Endothelial cell of umbilical vein (primary cell): ENCODE data around the gene NANS.

Experiments
- EZH2 ChIP-seq: IDR thresholded peaks from 2 replicates; pipeline ENCODE4 v1.6.1; 2012; ENCODE audit warnings: borderline replicate concordance, low read depth, mild to moderate bottlenecking, moderate library complexity, low read length, inconsistent platforms; ENCODE audit not compliant: severe bottlenecking
- FOS ChIP-seq: IDR thresholded peaks from 2 replicates; pipeline ENCODE4 v1.6.1; 2011; ENCODE audit warnings: mild to moderate bottlenecking, low read length, moderate library complexity, borderline replicate concordance; ENCODE audit not compliant: insufficient read depth
- GATA2 ChIP-seq: IDR thresholded peaks from 2 replicates; pipeline ENCODE4 v1.7.0; 2011; ENCODE audit warnings: low read depth, mild to moderate bottlenecking, moderate library complexity, mixed read lengths, low read length; ENCODE audit not compliant: insufficient read length, insufficient read depth
- JUN ChIP-seq: IDR thresholded peaks from 2 replicates; pipeline ENCODE4 v1.6.1; 2011; ENCODE audit warnings: borderline replicate concordance, low read depth; ENCODE audit not compliant: insufficient read length, insufficient read depth
- MYC ChIP-seq: IDR thresholded peaks from one replicate; pipeline ENCODE4 v1.6.1; 2011; ENCODE audit warnings: mild to moderate bottlenecking, low read depth, low read length
- POLR2A ChIP-seq: IDR thresholded peaks from 2 replicates; pipeline ENCODE4 v1.6.1; 2012; ENCODE audit warnings: low read depth, mild to moderate bottlenecking, control low read depth, low read length
- POLR2AphosphoS5 ChIP-seq: IDR thresholded peaks from 2 replicates; pipeline ENCODE4 v1.6.1; 2012; ENCODE audit warnings: low read depth, mild to moderate bottlenecking, control low read depth, low read length, moderate library complexity; ENCODE audit not compliant: insufficient read depth
- TF ChIP-seq, protein P1 (sequence below), 2 donors: IDR thresholded peaks; 1 replicate in 1 of 2; 2 replicates in 1 of 2; pipeline ENCODE4 v1.5.1; 2011; ENCODE audit warnings: low read length in 2 of 2, mild to moderate bottlenecking in 2 of 2, moderate library complexity in 2 of 2, control low read depth in 1 of 2, inconsistent platforms in 1 of 2, low read depth in 1 of 2; ENCODE audit not compliant: insufficient read depth in 1 of 2; ENCODE audit errors: extremely low read depth in 1 of 2
- TF ChIP-seq, protein P2 (sequence below): IDR thresholded peaks from 2 replicates; pipeline ENCODE4 v1.6.1; 2011; ENCODE audit not compliant: insufficient read depth, insufficient read length

DNA sequence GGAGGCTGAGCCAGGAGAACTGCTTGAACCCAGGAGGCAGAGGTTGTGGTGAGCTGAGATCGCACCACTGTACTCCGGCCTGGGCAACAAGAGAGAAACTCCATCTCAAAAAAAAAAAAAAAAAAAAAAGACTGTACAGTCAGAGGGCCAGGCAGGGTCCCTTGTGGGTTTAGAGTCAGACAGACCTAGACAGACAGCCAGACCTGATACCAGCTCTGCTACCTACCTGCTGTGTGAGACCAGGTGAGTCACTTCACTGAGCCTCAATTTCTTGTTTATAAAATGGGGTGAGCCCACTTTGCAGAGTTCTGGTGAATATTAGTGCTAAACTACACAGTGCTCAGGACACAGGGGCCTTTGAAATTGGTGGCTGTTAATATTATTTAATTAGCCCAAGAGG, 42.8 kb downstream of the NANS start:
- TF ChIP-seq MYC, result no peak
- TF ChIP-seq, protein P1, sequence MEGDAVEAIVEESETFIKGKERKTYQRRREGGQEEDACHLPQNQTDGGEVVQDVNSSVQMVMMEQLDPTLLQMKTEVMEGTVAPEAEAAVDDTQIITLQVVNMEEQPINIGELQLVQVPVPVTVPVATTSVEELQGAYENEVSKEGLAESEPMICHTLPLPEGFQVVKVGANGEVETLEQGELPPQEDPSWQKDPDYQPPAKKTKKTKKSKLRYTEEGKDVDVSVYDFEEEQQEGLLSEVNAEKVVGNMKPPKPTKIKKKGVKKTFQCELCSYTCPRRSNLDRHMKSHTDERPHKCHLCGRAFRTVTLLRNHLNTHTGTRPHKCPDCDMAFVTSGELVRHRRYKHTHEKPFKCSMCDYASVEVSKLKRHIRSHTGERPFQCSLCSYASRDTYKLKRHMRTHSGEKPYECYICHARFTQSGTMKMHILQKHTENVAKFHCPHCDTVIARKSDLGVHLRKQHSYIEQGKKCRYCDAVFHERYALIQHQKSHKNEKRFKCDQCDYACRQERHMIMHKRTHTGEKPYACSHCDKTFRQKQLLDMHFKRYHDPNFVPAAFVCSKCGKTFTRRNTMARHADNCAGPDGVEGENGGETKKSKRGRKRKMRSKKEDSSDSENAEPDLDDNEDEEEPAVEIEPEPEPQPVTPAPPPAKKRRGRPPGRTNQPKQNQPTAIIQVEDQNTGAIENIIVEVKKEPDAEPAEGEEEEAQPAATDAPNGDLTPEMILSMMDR (IDR thresholded peaks at IDR 0.05; ENCODE audit: extremely low read depth in 1 of 2, insufficient read depth in 1 of 2, low read depth in 1 of 2, low read length in 2 of 2), result no peak
- TF ChIP-seq POLR2AphosphoS5, result no peak
- no peak for TF ChIP-seq JUN
- TF ChIP-seq POLR2A, result no peak
- no peak for TF ChIP-seq EZH2
- no peak for TF ChIP-seq GATA2
- TF ChIP-seq, protein P2, sequence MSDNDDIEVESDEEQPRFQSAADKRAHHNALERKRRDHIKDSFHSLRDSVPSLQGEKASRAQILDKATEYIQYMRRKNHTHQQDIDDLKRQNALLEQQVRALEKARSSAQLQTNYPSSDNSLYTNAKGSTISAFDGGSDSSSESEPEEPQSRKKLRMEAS, result no peak
- TF ChIP-seq FOS, result no peak
